ENCODE data around the gene HEYL. TPM values are rescaled to one million over a fixed set of nuclear protein-coding genes. Genes with fewer than 3 reads are reported as not detected.

Gene HEYL
- total RNA-seq, 1 experiment from 2014 or later, result 8.8 TPM

DNA sequence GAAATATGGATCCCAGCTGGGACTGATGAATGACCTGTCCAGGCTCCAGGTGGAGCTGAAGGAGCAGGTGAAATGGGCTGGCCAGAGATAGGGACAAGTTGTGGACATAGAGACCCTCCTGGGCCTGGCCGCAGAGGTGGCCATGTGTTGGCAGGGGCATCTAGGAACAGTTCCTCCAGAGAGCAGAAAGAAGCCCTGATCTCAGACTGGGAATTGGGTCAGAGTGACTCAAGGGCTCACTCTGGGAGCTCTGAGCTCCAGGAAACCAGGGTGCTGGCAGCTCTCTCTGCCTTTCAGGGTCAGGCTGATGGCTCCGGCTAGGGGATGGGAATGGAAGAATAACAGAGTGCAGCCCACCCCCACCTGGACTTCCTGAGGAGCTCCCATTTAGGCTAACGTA, 29.5 kb upstream of the HEYL start:
- Histone ChIP-seq H3K27ac (ENCODE audit: low read depth, low read length) (no peak overlapping the region), H3K9ac (ENCODE audit: low read length) (no peak overlapping the region), H4K20me1 (ENCODE audit: insufficient read depth) (no peaks in the 10 kb centered on the region), H3K36me3 (ENCODE audit: control insufficient read depth in 1 of 2, insufficient read depth in 2 of 2, low read length in 2 of 2) (no peaks in the 10 kb centered on the region), H2AFZ (ENCODE audit: low read depth, low read length, poor library complexity, severe bottlenecking) (no peak overlapping the region), H3K4me2 (ENCODE audit: low read length) (no peak overlapping the region), H3K4me3 (replicated peaks in 1 of 2; ENCODE audit: low read depth in 1 of 2, low read length in 2 of 2) (no peak overlapping the region), H3K4me1 (ENCODE audit: control insufficient read depth in 1 of 2, insufficient read depth in 2 of 2, low read length in 2 of 2) (no peaks in the 10 kb centered on the region), H3K9me3 (ENCODE audit: control insufficient read depth in 1 of 2, insufficient read depth in 1 of 2, low read depth in 1 of 2, low read length in 2 of 2) (no peaks in the 10 kb centered on the region), H3K9me2 (ENCODE audit: insufficient read depth) (no peaks in the 10 kb centered on the region), H3K79me2 (ENCODE audit: insufficient read depth, low read length) (no peaks in the 10 kb centered on the region), H3K27me3 (ENCODE audit: insufficient read depth, low read length) (no peaks in the 10 kb centered on the region)
- ATAC-seq (no peak), DNase-seq (ENCODE audit: low read depth, low spot score) (no peak)
- CTCF ChIA-PET, result interaction anchor here (5.6 kb wide), 1 partner anchor 12 kb away, joined by 38 read pairs; no protein-coding TSS in a partner anchor
- no peak for TF ChIP-seq CBX3 (IDR thresholded peaks at IDR 0.05; ENCODE audit: low read depth)
- TF ChIP-seq SRF (IDR thresholded peaks at IDR 0.05; ENCODE audit: low read depth), result no peak
- TF ChIP-seq, protein P1, sequence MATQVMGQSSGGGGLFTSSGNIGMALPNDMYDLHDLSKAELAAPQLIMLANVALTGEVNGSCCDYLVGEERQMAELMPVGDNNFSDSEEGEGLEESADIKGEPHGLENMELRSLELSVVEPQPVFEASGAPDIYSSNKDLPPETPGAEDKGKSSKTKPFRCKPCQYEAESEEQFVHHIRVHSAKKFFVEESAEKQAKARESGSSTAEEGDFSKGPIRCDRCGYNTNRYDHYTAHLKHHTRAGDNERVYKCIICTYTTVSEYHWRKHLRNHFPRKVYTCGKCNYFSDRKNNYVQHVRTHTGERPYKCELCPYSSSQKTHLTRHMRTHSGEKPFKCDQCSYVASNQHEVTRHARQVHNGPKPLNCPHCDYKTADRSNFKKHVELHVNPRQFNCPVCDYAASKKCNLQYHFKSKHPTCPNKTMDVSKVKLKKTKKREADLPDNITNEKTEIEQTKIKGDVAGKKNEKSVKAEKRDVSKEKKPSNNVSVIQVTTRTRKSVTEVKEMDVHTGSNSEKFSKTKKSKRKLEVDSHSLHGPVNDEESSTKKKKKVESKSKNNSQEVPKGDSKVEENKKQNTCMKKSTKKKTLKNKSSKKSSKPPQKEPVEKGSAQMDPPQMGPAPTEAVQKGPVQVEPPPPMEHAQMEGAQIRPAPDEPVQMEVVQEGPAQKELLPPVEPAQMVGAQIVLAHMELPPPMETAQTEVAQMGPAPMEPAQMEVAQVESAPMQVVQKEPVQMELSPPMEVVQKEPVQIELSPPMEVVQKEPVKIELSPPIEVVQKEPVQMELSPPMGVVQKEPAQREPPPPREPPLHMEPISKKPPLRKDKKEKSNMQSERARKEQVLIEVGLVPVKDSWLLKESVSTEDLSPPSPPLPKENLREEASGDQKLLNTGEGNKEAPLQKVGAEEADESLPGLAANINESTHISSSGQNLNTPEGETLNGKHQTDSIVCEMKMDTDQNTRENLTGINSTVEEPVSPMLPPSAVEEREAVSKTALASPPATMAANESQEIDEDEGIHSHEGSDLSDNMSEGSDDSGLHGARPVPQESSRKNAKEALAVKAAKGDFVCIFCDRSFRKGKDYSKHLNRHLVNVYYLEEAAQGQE (IDR thresholded peaks at IDR 0.05; ENCODE audit: low read depth), result no peak
- TF ChIP-seq ZFX (IDR thresholded peaks at IDR 0.05), result no peak
- POLR2A ChIA-PET, result no interaction called here
- BruUV-seq (replicated peaks), result no TSS peak
- intact Hi-C loops (cut with micrococcal nuclease), result no loop called here
- RAD21 ChIA-PET (ENCODE audit: low non-redundant PET in 1 of 2, low total read pairs in 2 of 2, uncharacterized antibody in 2 of 2, unreplicated experiment in 2 of 2), result no interaction called here

- no peaks in the 10 kb centered on the region for H3K9me3 ChIP-seq (ENCODE audit: control insufficient read depth in 1 of 2, insufficient read depth in 1 of 2, low read depth in 1 of 2, low read length in 2 of 2)
- H3K79me2 ChIP-seq (ENCODE audit: insufficient read depth, low read length), result no peaks in the 10 kb centered on the region
- H3K9ac ChIP-seq (ENCODE audit: low read length), result no peak overlapping the region
- ATAC-seq (no peak), DNase-seq (ENCODE audit: low read depth, low spot score) (no peak)
- no peaks in the 10 kb centered on the region for H4K20me1 ChIP-seq (ENCODE audit: insufficient read depth)
- no peak overlapping the region for H2AFZ ChIP-seq (ENCODE audit: low read depth, low read length, poor library complexity, severe bottlenecking)
- intact Hi-C loops (cut with micrococcal nuclease), result no loop called here
- ChIA-PET CTCF (interaction anchor here (5.6 kb wide), 1 partner anchor 11 kb away, joined by 38 read pairs; no protein-coding TSS in a partner anchor), POLR2A (no interaction called here), RAD21 (ENCODE audit: low non-redundant PET in 1 of 2, low total read pairs in 2 of 2, uncharacterized antibody in 2 of 2, unreplicated experiment in 2 of 2) (no interaction called here)
- no peaks in the 10 kb centered on the region for H3K4me1 ChIP-seq (ENCODE audit: control insufficient read depth in 1 of 2, insufficient read depth in 2 of 2, low read length in 2 of 2)
- no peaks in the 10 kb centered on the region for H3K27me3 ChIP-seq (ENCODE audit: insufficient read depth, low read length)
- no TSS peak for BruUV-seq (replicated peaks)
- H3K4me3 ChIP-seq (replicated peaks in 1 of 2; ENCODE audit: low read depth in 1 of 2, low read length in 2 of 2), result no peak overlapping the region
- no peaks in the 10 kb centered on the region for H3K9me2 ChIP-seq (ENCODE audit: insufficient read depth)
- H3K4me2 ChIP-seq (ENCODE audit: low read length), result no peak overlapping the region
- no peak overlapping the region for H3K27ac ChIP-seq (ENCODE audit: low read depth, low read length)
- H3K36me3 ChIP-seq (ENCODE audit: control insufficient read depth in 1 of 2, insufficient read depth in 2 of 2, low read length in 2 of 2), result no peaks in the 10 kb centered on the region
- TF ChIP-seq CEBPB (IDR thresholded peaks at IDR 0.05; ENCODE audit: low read depth) (no peak), EZH2 (IDR thresholded peaks at IDR 0.05) (no peak), TCF7L2 (IDR thresholded peaks at IDR 0.05; ENCODE audit: borderline replicate concordance, extremely low read depth, insufficient read depth, insufficient read length) (no peak), ZBTB33 (IDR thresholded peaks at IDR 0.05; ENCODE audit: extremely low read depth, insufficient replicate concordance, low read length) (no peak), ZNF274 (IDR thresholded peaks at IDR 0.05; ENCODE audit: low read depth, low read length) (no peak), FOSL1 (IDR thresholded peaks at IDR 0.05; ENCODE audit: low read depth) (no peak), EGR1 (IDR thresholded peaks at IDR 0.05; ENCODE audit: low read depth) (no peak), ATF3 (IDR thresholded peaks at IDR 0.05) (no peak), POLR2AphosphoS5 (IDR thresholded peaks at IDR 0.05; ENCODE audit: low read depth, low read length) (no peak)
- TF ChIP-seq, protein P2, sequence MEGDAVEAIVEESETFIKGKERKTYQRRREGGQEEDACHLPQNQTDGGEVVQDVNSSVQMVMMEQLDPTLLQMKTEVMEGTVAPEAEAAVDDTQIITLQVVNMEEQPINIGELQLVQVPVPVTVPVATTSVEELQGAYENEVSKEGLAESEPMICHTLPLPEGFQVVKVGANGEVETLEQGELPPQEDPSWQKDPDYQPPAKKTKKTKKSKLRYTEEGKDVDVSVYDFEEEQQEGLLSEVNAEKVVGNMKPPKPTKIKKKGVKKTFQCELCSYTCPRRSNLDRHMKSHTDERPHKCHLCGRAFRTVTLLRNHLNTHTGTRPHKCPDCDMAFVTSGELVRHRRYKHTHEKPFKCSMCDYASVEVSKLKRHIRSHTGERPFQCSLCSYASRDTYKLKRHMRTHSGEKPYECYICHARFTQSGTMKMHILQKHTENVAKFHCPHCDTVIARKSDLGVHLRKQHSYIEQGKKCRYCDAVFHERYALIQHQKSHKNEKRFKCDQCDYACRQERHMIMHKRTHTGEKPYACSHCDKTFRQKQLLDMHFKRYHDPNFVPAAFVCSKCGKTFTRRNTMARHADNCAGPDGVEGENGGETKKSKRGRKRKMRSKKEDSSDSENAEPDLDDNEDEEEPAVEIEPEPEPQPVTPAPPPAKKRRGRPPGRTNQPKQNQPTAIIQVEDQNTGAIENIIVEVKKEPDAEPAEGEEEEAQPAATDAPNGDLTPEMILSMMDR (IDR thresholded peaks at IDR 0.05 in 2 of 3, conservative IDR thresholded peaks at IDR 0.05 in 1 of 3; ENCODE audit: borderline replicate concordance in 1 of 3, insufficient read depth in 1 of 3, low read depth in 2 of 3, low read length in 2 of 3), result no peak
Measured at GRCh38 chr1:39668111-39668510, 28.7 kb upstream of the HEYL start.

Data from HCT116 (cell line).